Astrocyte of the cerebellum (primary cell): Measurements from ENCODE around the gene GSTA1.
A peak's percentile ranks its signal among the peaks of the same experiment; 100 is the strongest.
"Not testable (repeated sequence)": the region's sequence is repeated elsewhere in the genome, so short reads cannot be mapped to it uniquely, and the experiment has no call there.

Experiments used
- DNase-seq: peaks from one replicate; pipeline ENCODE4 v3.0.0-alpha.2; 2011; ENCODE audit warnings: low read depth
- H3K4me3 ChIP-seq: 2 replicates; pipeline ENCODE4 v1.5.1; 2011; ENCODE audit warnings: mild to moderate bottlenecking, low read depth, low read length, moderate library complexity
- CTCF ChIP-seq: IDR thresholded peaks from 2 replicates; pipeline ENCODE4 v1.5.1; 2012; ENCODE audit warnings: low read length, low read depth, moderate library complexity, mild to moderate bottlenecking; ENCODE audit errors: missing control alignments
- in situ Hi-C: cut with HindIII; loops from 2 replicates; pipeline ENCODE4 v1.10.0; 2017; ENCODE audit warnings: low sequenced_read_pairs

The GSTA1 gene

GRCh38 chr6:52803668-52804255, at the start of gene GSTA1:
Gene GSTA1, minus strand, starts transcription at chr6:52803816. Its CDS starts 4,549 bp downstream, at chr6:52799267.
- H3K4me3 ChIP-seq, DNase-seq, in situ Hi-C loops: not testable (repeated sequence)

- H3K4me3 ChIP-seq = no peak overlapping the region
- in situ Hi-C loops = no loop called here
- no peak for DNase-seq
- TF ChIP-seq CTCF = no peak
Observed at GRCh38 chr6:52849137-52849536, 45.5 kb upstream of the GSTA1 start.

DNA sequence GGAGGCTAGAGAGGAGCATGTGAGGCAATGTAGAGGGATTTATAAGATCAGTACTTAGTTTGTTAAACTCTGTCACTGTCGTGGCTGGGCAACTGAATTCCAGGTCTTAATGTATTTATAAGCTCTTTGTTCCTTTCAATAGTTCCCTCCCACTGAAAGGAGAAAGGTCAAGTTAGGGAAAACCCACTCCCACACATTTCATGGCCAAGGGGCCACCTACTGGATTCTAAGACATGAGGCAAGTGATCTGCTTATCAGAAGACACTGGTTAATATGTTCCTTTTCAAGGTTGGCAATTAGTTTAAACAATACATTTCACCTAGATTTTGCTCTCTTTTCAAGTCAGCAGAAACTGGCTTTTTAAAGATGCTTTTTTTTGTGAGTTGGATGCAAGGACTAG, 42.4 kb upstream of the GSTA1 start:
- DNase-seq = no peak
- H3K4me3 ChIP-seq = no peak overlapping the region
- TF ChIP-seq CTCF = no peak
- in situ Hi-C loops = no loop called here

DNA sequence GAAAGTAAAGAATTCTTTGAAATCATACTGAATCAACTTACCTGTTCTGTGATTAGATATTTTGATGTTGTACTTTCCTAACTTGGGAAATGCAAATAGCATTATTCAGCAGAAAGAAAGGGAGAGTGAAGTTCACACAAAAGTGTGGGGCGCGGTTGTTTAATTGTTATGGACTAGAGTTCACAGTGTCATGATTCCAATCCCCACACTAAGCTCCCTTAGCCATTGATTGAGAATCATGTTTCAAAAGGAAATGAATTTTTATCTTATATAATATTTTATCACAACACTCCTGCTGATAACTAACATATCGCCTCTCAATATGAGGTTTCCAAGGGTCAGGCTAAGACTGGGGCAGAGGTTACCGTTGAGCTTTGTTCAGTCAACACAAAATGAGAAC, 40.0 kb upstream of the GSTA1 start:
- DNase-seq = no peak
- H3K4me3 ChIP-seq = no peak overlapping the region
- in situ Hi-C loops = no loop called here
- no peak for TF ChIP-seq CTCF

GRCh38 chr6:52840763-52841585, 37.4 kb upstream of the GSTA1 start, which contains the start of gene GSTA5:
Gene GSTA5, minus strand, starts transcription at chr6:52840813.
- H3K4me3 ChIP-seq = no peak within 1 kb of the TSS
- DNase-seq = peak; percentile 53
- in situ Hi-C loops = no loop called here
- no peak for TF ChIP-seq CTCF

DNA sequence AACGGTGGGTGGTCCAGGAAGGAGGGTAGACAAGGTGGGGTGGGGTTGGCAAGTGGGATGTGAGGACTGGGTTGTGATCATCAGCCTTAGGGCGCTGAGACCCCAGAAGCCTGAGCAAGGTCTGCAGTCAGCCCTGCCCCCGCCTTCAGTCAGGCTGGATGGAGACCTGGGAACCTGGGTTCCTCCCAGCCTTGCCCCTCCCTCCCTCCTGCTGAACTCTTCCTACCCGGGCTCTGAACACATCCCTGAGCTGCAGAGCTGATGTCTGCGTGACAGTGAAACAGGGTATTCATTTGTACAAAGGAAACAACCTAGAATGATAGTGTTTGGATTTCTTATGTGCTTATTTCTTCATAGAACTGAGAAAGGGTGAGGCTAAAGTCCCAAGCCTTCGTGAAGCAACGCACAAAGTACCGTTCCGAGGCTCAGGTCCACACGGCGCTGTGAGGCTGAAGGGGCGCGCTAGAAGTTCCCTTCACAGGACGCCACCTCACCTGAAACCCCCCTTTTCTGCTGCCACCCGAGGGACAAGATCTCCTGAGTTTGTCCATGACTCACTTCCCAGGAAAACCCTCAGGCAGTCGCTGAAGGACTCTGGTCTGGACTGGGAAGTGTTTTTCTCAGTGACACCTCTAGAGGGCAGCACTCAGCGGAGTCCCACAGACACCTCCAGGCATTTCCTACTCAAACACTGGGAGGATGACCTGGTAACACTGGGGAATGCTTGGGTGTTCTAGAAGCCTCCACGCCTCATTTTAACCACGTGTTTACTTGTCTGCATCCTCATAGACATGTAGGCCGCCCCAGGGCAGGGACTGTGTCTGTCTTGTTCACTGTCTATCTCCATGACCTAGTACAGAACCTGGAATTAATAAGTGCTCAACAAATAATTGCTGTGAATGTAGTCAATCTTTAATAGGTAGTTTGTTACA, 35.8 kb upstream of the GSTA1 start:
- in situ Hi-C loops = no loop called here
- no peak for DNase-seq
- H3K4me3 ChIP-seq = no peak overlapping the region
- peak; percentile 67 for TF ChIP-seq CTCF
